A172 (cell line): ENCODE measurements around the gene MERTK. TPM values are rescaled to one million over a fixed set of nuclear protein-coding genes. Genes with fewer than 3 reads are reported as not detected.
"Not testable (repeated sequence)": the region's sequence is repeated elsewhere in the genome, so short reads cannot be mapped to it uniquely, and the experiment has no call there.

Experiments used
- DNase-seq: peaks from one replicate; pipeline ENCODE4 v3.0.0-alpha.2; 2015; ENCODE audit warnings: low spot score
- total RNA-seq: library from RNA; depleted of rRNA; stranded (reverse); fragments of >200 nt; shearing (Covaris generic); gene quantifications from 2 replicates; pipeline ENCODE4 v1.2.3, GENCODE V29; 2014; rRNA removed

MERTK gene
- total RNA-seq: 0.10 and 0.62 TPM in 2 replicates

DNA sequence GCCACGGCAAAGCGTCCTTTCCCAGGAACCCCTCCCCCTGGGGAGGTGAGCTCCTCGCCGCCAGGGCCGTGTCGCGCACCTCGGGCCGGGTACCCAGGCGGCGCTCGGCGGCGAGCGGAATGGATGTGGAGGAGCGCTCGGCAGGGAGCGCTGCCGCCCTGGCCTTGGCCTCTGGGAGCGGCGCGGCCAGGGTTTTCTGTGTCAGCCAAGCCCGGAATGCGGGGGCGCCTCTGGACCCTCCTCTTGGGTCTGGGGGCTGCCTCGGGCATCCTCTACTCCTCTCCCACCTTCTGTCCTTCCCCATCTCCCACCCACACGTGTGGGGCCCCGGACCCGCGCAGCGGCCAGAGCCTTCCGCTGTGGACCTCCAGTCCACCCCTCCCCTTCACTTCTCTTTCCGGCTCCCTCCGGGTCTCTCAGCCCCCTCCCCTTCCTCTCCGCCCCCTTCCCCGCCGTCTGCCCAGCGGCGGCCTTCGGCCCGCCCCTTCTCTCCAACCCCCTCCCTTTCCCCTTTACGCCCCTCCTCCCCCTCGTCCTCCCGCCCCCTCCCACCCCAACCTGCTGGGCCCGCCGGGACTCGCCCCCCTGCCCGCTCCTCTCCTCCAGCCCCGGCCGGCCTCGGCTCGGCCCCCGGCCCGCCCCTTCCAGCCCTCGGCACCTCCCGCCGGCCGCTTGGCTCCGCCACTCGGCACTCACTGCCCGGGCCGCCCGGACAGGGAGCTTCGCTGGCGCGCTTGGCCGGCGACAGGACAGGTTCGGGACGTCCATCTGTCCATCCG, at the start of gene MERTK:
Gene MERTK (plus strand): TSS at position 684 of the 779 bp plus-strand sequence. CDS start 129 bp downstream, outside the sequence.
- DNase-seq: peak; percentile 50

DNA sequence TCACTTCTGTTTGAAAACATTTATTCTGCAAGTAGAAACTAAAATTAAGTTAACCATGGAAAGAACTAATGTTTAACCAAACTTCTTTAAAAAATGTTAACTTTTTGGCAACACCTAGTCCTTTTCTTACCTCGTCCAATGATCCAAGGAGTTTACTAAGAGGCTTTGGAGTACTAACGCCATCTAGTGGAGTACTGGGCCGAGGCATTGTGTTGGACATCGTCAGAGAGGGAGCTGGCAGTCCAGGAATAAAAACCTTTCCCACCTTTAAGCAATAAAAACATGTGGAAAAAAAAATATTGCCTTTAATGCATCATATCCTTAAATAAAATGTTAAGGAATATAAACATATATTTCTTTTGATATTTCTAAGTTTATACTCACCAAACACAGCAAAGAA, 47.8 kb upstream of the MERTK start:
- peak; percentile 10 for DNase-seq

DNA sequence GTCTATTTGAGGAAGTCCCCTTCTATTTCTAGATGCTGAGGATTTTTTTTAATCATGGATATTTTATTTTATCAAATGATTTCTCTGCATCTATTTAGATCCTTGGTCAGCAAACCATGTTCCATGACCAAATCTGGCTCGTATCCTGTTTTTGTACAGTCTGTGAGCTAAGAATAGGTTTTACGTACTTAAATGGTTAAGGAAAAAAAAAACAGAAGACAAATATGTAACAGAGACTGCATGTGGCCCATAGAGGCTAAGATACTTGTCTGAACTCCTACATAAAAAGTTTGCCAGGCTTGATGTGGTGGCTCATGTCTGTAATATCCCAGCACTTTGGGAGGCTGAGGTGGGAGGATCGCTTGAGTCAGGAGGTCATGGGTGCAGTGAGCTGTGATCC, 45.9 kb upstream of the MERTK start:
- DNase-seq: not testable (repeated sequence)

DNA sequence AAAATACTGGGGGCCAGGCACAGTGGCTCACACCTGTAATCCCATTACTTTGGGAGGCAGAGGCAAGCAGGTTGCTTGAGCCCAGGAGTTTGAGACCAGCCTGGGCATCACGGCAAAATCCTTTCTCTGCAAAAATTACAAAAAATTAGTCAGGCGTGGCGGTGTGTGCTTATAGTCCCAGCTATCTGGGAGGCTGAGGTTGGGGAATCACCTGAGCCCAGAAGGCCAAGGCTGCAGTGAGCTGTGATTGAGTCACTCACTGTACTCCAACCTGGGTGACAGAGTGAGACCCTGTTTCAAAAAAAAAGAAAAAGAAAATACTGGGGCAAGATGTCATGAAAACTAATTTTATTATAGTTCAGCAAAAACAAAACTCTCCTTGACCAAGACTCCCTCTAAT, 38.4 kb upstream of the MERTK start:
- not testable (repeated sequence) for DNase-seq

DNA sequence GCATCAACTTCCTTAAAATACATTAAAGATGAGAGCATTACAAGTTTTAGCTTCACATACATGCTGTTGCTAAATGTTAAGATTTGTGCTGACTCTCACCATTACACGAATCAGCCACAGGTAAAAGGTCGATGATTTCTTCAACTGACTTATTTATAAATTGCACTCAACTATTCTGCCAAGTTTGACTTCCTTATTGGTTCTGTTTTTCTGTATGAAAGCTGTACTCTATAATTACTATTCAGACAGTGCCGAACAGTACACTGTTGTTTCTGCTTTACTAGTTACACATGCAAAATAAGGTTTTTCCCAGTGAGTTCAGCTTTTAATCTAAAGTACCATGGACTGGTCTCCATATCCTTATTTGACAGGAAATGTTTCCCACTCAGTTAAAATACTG, 33.3 kb upstream of the MERTK start:
- not testable (repeated sequence) for DNase-seq

DNA sequence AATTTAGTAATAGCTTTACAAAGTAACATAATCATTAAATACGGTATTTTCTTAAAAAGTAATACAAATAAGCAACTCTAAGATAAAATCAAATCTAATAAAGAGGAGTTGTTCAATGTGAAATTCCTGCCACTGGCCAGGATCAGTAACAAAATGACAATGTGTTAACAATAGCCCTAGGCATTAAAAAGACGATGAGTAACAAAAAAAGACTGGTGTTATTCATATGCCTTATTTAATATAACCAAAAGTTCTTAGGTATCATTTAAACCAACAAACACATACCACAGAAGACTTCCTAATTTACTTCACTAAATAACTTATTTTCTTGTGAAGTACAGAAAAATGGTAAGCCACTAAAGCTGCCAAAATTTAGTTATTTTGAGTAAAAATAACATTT, 25.6 kb upstream of the MERTK start:
- not testable (repeated sequence) for DNase-seq

DNA sequence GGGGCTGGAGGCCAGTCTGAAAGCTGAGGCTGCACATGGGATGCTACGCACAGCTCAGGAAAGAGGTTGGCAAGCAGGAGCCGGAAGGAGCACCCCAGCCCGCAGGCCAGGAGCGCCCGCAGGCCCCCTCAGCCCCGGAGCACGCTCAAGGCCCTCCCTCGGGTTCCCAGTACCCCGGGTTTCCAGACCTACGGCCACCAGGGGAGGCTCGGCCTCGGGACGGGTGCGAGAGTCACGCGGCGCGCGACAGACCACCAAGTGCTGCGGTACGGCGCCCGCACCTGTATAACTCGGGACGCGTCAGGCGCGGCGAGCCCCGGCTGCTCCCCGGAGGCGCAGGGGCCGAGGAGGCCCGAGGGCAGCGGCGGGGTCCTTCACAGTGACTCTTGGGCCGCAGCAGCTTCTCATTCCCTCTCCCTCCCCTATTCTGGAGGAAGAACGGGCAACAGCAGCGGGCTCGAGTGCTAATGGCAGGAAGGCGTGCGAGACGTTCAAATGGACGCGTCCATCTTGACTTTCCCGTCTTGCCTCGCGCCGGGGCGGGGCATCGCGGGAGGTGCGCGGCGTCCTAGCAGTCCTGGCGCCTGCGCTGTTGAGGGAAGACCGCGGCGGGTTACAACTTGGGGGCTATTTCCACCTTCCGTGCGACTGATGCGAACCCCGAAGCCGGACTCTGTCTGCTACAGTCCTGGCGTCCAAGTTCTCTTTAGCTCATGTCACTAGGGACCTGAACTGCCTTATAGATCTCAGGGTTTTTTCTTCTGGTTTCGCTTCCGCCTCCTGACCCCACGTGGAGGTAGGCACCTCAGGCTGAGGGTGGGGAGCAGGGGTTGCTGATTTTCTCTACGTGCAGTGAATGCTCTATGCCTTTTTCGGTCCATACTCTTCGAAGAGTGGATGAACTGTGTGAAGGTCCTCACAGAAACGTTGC, 14.5 kb upstream of the MERTK start, which contains the start of gene ANAPC1:
Gene ANAPC1 (minus strand): TSS at position 533 of the 931 bp plus-strand sequence. CDS start 3,368 bp downstream, outside the sequence.
- DNase-seq: peak; percentile 78

DNA sequence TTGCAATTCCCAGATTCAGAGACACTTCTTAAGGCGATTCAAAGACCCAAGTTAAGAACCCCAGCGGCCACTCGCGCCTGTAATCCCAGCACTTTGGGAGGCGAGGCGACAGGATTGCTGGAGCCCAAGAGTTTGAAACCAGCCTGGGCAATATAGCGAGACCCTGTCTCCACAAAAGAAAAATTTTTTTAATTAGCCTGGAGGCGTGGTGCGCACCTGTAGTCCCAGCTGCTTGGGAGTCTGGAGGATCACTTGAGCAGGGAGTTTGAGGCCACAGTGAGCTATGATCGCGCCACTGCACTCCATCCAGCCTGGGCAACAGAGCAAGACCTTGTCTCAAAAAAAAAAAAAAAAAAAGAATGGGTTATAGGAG, 13.8 kb upstream of the MERTK start:
- no peak for DNase-seq

DNA sequence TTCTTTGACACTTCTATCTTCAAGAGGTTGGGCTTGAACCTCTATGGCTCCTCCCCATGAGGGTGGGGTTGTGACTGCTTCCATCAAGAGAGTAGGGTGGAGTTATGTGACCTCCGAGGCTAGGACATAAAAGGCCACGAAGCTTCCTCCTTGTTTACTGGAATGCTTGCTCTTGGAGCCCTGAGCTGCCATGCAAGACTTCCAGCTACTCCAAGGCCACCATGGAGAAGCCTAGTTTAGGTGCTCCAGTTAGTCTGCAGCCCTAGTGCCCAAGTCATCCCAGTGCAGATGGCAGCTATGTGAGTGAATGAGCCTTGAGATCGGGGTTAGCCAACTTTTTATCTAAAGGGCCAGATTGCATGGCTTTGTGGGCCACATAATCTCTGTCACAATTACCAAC, 2.4 kb upstream of the MERTK start:
- DNase-seq: no peak

DNA sequence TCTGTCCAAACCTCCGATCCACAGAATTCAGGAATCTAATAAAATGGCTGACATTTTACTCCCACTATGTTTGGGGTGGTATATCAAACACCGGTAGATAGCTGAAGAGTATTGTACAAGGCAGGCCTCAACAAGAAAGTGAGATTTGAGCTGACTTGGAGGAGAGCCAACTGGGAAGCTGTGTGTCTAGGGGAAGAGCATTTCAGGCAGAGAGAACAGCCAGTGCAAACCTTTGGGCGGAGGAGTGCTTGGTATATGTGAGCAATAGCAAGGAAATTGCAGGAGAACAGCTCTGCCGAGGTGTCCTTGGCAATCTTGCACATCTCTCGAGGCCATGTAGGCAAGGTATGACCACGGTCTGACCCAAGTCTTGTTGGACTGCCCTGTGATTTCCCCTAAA, 1.8 kb upstream of the MERTK start:
- no peak for DNase-seq

DNA sequence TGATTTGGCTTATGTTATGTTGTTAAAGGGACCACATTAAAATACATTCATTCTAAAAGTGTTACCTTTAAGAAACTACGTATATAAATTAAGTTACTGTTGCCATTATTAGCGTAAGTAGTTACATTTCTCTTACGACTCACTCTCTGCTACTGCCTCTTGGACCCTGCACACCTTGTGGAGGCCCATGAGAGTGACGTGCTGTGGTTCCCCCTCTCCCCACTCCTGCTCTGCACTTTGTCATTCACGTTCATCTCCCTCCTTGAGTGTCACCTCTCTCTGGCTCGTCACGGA, 830 bp upstream of the MERTK start:
- no peak for DNase-seq

DNA sequence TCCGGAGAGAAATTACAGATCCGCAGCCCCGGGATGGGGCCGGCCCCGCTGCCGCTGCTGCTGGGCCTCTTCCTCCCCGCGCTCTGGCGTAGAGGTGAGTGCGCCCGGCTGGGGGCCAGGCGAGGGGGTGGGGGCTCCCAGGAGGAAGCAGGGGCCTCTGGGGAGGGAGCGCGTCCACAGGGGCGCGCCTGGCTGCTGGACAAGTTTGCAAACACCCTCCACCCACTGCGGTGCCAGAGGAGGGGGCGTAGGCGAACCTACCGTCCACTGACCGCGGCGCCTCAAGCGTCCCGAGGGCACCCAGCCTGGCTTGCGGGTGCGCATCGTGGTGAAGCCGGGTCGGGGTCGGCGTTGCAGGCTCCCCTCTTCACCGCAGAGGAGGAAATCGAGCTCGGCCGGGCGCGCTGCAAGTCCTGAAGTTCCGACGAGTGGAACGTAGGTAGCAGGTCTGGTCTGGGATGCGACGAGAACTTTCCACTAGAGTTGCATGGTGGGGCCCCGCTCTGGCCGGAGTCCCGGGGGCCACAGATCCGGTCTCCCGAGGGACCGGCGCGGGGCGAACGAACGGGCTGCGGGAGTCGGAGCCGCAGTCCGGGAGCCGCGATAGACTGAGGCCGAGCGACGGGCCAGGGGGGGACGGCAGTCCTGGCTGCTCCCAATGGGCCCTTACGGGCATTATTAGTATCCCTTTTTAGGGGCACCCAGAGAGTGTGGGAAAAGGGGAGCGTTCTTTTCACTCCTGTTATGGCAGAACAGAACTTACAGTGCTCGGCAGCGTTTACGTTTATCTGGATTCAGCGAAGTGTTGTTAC, 502 bp downstream of the MERTK start:
- no peak for DNase-seq

DNA sequence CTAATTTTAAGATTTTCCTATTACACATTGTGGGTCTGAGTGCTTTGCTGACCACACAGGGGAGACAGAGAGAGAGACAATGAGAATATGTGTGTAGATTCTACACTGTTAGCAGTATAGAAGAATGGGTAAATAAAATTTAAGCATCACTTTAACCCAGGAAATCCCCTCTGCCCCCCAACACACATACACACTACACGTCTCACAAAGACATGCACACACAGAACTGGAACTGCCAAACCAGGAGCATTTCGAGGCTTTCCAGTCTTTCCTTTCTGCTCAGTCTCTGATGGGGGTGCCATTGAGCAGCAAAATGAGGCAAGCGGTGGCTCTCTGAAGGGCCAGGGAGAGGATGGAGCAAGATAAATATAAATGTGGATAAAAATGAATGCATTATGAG, 2.5 kb downstream of the MERTK start:
- DNase-seq: no peak

DNA sequence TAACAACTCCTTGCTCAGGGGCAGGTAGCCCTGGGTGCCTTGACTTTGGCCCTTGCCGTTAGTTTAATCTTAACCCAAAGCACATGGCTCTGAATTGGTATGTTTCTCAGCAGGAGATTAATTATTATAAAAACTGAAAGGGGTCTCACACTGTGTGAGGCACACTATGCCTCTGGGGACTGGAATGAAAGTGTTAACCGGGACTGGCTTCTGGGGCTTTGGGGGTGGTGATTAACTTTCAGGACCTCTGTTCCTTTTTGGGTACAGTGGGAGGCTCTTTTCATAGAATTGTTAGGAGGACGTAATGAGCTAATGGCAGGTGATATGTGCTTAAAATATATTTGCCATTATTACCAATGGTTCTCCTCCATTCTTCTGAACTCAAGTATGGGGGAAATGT, 5.1 kb downstream of the MERTK start:
- no peak for DNase-seq

DNA sequence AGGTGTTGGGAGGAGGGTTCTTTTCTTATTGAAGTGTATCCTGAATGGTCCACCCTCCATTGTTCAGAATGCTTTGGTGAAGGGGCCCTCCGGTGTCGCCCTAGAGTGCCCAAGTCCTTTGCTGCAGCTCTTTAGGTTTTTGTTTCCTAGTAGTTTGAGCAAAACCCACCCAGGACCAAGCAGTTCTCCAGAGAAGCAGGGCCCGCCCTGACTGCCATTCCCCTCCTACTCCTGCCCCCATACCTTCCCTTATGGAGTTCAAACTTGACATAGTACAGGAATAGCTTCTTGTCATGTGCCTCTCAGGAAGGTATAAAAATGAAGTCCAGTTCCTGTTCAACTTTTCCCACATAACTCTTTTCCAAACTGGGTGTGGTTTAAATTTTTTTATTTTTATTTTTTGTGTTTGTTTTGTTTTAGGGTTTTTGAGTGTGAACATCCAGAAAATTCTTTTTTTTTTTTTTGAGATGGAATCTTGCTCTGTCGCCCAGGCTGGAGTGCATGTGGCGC, 5.6 kb downstream of the MERTK start:
- no peak for DNase-seq

DNA sequence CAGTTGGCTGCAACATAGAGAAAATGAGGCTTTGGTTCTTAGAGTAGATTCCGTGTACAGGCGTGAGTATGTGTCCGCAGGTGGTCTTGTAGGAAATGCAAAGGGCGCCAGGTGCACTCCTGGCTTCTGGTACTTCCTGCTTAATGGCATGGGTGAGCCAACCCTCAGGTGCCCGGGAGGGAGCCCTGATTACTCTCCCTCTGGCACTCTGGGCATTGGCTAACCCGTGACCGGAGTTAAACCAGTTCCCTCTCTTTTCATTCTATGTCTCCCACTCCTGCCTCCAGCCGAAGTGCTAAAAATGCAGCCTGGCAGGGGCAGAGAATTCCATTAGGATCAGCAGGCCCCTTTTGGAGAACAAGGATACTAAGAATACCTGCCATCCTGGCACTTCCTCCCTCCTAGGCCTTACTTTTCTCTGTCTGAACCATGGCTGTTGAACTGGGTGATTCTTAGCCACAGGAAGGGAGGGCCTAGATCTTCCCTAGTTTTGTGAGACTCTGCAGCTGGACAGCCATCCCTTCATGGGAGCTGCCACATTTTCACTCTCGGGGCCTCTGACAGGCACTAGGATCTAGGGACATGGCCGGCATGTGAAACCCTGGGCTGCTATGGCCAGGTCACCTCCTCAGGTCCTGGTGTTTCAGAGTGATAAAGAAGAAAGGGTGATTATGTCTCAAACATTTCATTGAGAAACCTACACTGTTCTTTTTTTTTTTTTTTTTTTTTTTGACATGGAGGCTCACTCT, 6.5 kb downstream of the MERTK start:
- no peak for DNase-seq

DNA sequence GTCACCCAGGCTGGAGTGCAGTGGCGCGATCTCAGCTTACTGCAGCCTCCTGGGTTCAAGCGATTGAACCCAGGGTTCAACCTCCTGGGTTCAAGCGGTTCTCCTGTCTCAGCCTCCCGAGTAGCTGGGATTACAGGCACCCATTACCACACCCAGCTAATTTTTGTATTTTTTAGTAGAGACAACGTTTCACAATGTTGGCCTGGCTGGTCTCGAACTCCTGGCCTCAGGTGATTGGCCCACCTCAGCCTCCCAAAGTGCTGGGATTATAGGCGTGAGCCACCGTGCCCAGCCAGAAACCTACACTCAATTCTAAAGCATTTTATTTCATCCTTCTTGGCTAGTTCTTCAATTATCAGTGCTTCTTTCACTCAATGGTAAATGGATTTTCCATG, 7.1 kb downstream of the MERTK start:
- not testable (repeated sequence) for DNase-seq

DNA sequence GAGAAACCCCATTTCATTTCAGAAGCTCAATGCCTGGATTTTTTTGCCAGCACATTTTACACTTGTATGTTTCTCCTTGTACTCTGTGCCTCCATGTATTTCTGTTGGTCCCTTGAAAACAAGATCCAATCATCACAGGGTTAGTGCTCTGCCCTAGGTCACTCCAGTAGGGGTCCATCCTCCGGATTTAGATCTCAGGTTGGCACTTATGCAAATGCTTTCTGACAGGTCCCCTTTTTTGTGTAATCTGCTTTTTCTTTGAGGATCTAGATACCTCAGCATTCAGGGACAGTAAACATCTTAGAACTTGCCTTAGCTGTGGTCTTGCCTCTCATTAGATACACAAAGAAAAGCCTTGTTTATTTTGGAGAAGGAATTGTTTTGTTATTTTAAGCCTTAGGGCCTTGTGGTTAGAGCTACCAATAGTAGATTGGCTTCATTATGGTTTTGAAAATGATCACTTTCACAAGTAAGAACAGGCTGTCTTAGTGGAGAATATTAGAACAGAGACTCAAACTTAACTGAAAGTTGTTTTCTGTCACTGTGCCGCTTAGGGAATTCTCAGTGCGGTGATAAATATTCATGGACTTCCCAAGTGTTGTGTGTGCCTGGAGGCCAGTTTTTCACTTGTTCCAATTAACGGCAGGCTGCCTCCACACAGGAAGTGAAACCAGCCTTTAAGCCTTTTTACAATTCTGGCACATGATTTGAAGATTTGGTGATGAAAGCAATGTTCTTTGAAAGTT, 7.8 kb downstream of the MERTK start:
- peak; percentile 33 for DNase-seq

DNA sequence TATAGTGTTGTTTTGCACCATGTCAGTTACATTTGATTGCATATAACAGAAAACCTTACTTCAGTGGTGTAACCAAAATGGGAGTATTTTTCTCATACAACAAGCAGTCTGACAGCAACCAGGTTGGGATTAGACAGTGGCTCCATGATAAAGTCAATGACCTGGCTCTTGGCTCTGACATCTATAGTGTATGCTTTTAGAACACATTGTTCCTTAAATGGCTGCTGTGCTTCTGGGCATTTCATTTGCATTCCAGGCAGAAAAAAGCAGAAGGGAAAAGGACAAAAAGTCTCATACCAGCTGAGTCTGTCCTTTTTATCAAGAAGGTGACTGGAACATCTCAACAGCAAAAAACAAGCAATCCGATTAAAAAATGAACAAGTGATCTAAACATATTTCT, 10.2 kb downstream of the MERTK start:
- no peak for DNase-seq

DNA sequence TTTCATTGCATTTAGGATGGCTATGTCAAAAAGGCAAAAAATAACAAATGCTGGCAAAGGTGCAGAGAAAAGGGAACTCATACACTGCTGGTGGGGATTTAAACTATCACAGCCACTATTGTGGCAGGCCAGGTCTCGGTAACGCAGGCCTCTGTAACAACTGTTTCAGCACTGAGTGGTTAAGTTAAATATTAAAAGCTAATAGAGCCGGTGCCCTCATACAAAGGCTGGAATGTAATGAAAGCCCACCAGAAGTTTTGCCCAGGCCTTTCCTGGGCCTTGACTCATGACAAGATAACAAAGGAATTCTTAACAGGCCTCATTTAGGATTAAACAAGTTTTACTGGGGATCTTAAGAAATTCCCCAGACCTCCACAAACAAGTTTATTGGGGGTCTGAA, 10.7 kb downstream of the MERTK start:
- no peak for DNase-seq
